Right hindlimb (tissue), 1 donor: ENCODE data around the gene SETD1A.

Experiments
- DNase-seq: peaks from one replicate; pipeline ENCODE4 v3.0.0-alpha.2; 2018

SETD1A gene

GRCh38 chr16:30957456-30958174 lies at the start of gene SETD1A:
Gene SETD1A (plus strand): TSS chr16:30957754. CDS start chr16:30958732, 978 bp downstream.
- DNase-seq: peak; percentile 97

DNA sequence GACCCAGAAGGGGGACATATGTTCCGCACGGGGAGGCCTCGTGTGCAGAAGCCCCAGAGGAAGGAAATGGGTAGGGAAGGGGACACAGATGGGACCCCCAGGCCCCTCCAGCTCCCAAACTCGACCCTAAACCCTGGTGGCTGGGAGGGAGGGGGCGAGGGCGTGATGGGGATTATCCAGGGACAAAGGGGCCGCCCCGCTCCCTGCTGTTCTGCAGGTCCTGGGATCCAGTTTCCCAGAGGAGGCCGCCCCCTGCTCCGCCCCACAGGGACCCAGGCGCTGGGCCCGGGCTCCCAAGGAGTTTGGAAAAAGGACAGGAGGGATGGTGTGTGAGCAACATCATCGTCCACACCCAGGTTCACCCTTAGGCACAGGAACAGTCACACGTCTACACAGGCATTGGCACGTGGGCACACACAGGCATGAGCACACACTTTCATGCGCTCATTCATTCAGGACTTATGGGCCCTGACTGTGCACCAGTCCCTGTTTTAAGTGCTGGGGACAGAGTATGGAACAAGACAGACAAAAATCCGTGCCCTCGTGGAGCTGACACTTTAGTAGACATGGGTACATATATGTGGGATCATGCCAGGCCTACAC lies 47.0 kb upstream of the SETD1A start:
- DNase-seq: no peak

DNA sequence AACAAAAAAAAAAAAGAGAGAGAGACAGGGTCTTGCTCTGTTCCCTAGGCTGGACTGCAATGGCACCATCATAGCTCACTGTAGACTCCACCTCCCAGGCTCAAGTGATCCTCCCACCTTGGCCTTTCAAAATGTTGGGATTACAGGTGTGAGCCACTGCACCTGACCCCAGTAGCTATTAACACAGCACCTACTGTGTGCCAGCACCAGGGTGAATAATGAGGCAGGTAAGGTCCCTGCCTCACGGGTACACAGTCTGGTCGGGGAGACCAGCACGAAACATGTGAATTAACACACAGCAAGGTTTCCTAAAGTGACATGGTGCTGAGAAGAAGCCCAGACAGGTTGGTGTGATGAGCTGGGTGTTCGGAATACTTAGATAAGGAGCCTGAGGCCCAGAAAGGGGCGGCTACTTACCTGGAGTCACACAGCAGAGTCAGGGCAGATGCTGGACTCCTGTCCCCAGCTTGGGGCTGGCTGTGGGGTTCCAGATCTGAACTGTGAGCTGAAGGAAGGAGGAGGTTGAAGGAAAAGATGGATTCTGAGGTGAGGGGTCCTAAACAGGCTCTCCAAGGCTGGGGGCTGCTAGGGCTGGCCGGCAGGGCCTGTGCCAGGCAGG lies 44.7 kb upstream of the SETD1A start:
- no peak for DNase-seq

DNA sequence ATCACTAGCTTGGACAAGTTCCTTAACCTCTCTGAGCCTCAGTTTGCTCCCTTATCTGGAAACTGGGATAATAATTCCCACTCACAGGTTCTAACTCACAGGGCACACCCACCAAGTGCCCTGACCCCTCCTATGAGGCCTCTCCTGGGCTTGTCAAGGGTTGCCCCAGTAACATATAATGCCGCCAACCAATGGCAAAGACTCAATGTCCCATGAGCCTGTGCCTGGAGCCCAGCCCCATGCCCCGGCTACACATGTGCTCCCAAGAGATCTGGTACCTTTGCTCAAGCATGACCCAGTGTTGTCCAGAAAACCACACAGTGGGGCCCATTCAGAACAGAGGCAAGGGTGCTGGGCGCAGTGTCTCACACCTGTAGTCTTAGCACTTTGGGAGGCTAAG lies 42.7 kb upstream of the SETD1A start:
- no peak for DNase-seq

DNA sequence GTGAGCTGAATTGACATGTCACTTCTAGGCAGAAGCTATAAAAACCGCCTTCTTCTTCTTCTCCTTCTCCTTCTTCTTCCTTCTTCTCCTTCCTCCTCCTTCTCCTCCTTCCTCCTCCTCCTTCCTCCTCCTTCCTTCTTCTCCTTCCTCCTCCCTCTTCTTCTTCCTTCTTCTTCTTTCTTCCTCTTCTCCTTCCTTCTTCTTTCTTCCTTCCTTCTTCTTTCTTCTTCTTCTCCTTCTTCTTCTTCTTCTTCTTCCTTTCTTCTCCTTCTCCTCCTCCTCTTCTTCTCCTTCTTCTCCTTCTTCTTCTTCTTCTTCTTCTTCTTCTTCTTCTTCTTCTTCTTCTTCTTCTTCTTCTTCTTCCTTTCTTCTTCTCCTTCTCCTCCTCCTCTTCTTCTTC lies 38.9 kb upstream of the SETD1A start:
- DNase-seq: no peak

DNA sequence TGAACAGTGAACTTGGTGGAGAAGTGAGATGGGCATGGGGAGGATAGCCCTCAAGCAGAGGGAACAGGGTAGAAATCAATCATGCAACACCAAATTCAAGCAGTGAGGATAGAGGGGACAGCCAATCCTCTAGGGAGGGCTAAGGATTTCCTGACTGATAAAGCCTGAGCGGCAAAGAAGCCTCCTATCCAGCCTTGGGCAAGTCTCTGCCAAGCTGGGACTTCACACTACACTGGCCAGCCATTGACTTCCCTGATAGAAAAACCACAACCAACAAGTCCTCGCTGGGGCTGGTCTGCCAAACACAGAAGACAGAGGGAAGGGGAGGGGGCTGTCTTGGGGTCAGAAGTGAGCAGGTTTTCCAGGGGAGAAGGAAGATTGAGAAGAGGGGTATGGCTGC lies 36.7 kb upstream of the SETD1A start:
- DNase-seq: no peak

DNA sequence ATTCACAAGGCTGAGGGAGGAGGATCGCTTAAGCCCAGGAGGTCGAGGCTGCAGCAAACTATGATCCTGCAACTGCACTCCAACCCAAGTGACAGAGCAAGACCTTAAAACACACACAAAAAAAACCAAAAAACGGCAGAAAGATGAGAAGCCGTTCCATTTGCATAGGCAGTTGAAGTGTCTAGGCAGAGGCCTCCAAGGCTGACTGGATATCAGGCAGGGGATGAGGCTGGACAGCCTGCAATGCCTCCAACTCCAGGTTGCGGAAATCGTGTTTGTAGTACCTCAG lies 36.2 kb upstream of the SETD1A start:
- DNase-seq: no peak

DNA sequence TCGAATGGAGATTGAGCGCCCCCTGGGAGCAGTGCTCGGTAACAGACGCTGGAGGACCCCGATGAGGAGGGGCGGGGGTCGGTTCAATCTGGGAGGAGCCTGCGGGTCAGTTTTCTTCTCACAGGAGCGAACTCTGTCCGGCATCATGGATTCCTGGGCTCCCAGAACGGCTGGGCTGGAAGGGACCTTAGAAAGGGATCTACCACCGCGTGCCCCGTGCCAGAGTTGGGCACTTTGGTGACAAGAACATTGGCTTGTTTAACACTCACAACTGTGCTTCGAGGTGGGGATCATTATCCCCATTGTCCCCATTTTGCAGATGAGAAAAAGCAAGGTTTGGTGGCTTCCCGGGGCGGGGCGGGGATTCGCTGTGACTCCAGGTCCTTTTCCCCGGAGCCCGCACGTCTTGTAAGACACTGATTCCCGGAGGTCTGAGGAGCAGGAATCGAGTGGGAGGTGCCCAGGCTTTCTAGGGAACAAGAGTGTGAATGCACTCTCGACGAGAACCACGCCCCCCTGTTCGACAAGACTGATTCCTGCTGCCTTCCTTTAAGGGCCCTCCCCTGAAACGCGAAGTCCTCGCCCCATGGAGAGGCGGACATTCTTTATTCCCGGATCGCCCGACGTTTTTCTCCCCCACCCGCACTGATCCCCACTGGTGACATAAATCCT lies 35.7 kb upstream of the SETD1A start:
- peak; percentile 97 for DNase-seq

DNA sequence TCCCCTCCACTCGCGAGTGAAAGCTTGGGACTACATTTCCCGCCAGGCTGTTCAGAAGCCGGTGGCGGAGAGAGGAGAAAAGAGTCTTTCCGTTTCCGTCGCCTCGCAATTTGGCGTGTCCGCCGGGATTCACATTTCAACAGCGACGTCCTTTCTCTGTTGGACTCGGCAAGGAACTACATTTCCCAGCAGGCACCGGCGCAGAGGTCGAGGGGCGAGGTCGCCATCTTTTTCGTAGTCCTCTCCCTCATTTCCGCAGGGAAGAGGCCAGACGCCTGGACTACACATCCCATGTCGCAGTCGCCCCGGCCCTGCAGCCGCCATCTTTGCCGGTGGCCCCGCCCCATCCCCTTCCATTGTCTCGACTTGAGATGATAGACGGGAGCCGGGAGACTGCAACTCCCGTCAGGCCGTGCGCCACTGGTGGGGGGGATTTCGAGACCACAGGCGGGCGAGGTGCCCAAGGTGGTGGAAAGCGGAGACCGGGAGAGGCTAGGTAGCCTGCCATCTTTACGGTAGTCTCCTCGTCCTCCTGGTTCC lies 35.1 kb upstream of the SETD1A start:
- peak; percentile 100 for DNase-seq

- DNase-seq: peak; percentile 100
These were observed 34.5 kb upstream of the SETD1A start for GRCh38 chr16:30922960-30923535.

- peak; percentile 76 for DNase-seq
These were observed 33.9 kb upstream of the SETD1A start, which contains the start of gene FBXL19 for GRCh38 chr16:30923554-30924075. Gene FBXL19 (plus strand): TSS chr16:30923572. CDS start chr16:30925755, 2,183 bp downstream.

DNA sequence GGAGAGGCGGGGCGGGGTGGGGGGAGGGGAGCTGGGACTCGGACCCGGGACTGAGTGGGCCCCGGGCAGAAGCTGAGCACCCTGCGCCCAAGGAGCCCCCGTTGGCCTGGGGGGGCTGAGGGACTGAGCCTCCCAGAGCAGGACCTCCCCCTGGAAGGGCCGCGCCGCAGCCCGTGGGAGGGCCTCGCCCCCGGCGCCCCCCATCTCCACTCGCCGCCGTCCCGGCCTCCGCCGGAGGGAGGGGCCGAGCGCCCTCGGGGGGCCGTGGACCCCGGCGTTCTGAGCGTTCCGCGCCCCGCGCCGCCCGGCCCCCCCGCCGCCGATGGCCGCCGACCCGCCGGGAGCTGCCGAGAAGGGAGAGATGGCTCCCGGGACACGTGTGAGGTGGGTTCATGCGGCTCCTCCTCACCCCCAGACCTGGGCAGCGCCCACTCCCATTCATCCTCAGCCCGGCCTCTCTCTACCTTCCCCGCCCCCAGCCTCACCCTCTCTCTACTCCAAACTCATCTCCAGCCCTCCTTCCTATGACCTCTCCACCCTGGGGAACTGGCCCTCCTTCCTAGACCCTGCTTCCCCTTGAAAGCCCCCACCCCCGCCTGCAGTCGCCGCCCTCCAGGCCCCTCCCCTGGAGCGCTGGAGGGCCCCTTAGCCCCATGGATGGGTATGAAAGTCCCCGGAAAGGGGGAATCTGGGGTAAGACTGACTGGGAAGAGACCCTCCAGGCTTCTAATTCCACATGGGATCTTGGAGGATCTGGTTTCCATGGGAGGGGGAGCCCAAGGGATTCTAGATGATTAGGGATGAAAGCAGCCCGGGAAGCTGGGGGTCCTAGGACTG lies 33.3 kb upstream of the SETD1A start:
- DNase-seq: peak; percentile 56

DNA sequence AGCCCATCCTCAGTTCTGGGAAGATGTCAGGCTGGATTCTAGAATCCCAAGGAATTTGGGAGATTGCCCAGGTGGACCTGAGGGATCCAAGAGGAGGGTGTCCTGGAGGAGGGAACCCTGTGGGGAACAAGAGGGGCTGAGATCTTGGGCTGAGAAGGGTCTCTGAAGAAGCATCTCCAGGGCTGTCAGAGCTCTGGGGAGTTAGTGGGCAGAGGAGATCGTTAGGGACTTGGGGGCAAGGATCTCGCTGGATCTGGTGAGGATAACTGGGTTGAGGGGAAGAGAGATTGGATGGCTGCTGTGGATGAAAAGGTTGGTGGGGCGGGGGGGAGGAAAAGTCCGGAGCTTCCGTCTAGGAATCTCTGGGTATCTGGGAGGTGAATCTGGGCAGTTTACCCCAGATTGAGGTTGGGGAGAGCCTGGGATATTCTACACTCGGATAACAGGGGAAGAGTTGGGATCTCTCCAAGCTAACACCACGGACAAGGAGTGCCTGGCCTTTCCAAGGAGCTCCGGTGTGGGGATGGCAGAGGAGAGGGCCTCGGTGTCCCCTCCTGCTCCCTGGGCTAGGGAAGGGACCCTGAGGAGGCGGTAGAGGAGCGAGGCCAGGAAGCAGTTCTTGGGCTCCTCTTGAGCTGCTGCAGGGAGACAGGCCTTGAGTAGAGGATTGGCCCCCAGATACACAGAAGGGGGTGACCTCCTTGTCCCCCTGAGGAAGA lies 32.5 kb upstream of the SETD1A start:
- no peak for DNase-seq

DNA sequence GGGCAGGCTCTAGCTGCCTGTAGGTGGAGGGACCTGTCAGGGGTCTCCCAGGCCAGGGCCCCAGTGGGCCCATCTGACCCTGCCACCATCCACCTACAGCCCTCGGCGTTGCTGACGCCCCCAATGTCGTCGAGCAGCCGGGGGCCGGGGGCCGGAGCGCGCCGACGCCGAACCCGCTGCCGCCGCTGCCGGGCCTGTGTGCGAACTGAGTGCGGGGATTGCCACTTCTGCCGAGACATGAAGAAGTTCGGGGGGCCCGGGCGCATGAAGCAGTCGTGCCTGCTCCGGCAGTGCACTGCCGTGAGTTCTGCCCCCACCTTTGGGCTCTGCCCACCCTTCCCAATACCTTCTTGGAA lies 31.9 kb upstream of the SETD1A start:
- no peak for DNase-seq

DNA sequence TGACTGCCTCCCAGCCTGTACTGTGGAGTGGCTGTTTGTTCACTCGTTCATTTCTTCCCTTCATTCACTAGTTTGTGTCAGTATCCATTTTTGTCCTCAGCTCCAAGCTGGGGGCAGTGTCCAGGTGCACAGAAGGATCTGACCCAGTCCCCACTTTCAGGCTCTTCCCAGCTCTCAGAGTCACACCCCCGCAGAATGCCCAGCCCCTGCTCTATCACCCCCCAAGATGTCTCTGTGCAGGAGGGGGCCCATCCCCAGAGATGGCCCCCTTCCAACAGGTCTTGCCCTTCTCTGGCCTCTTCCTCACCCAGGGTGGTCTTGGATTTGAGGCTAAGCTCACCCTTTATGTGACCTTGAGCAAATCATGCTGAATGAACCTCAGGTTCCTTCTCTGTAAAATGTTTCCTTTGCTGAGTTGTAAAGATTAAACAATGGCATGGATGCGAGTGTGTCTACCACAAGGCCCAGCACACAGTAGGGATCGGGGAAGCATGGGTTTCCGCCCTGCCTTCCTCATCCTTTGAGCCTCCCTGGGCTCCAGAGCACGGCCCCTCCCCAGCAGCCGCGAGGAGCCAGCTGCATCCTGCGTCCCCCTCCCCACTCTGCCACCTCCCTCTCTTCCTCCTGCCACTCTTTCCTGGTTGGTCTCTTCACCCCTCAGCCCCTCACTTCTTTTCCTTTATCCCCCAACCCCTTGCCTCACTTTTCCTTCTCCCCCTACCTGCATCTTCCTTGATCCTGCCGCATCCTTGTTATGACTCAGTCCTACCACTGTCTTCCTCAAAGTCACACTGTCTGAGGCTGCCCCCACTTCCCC lies 31.4 kb upstream of the SETD1A start:
- no peak for DNase-seq

DNA sequence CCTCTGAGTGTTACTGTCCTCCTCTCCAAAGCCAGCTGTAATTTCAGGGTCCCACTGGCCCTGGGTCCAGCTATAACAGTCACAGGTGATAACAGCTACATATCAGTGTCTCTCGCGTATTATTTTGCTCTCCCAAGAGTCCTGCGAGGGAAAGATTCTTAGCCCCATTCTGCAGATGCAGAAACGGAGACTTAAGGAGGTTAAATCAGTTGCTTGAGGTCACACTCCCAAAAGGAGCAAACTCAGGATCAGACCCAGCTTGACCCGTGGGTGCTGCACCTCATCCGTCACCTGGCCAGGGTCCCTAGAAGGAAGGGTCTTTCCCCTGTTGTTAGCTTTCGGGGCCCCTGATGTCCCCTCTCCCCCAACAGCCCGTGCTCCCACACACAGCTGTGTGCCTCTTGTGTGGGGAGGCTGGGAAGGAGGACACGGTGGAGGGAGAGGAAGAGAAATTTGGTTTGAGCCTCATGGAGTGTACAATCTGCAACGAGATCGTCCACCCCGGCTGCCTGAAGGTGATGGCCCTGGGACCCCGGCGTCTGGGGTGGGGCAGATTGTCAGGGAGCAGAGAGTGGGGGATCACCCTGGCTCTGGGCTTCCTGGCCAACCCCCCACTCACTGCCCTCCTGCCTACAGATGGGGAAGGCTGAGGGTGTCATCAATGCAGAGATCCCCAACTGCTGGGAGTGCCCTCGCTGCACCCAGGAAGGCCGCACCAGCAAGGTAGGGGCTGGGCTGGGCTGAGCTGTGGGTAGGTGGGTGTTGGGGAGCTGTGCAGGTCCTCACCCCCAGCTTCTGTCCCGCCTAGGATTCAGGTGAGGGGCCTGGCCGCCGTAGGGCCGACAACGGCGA lies 30.4 kb upstream of the SETD1A start:
- DNase-seq: no peak

- peak; percentile 79 for DNase-seq
These were observed 29.7 kb upstream of the SETD1A start for GRCh38 chr16:30927789-30928378.

GRCh38 chr16:30928390-30928789 lies 29.2 kb upstream of the SETD1A start:
- DNase-seq: no peak

DNA sequence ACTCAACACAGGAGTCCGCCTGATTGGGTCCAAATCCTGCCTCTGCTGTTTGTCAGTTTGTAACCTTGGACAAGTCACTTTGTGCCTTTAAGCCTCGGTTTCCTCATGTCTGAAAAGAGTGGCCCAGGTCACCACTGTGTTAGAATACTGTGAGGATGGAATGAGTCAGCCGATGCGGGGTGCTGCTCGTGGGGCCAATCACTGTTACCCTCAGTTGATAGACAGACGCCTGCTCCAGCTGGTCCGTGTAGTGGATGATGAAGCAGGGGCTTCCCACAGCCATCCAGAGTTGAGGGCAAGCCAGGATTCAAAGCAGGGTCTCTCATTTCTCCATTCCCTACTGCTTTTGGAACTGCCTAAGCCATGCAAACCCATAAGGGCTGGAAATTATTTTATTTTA lies 28.4 kb upstream of the SETD1A start:
- DNase-seq: no peak
